A673 (cell line): ENCODE measurements around the gene TRPM3.

ENCODE experiments used
- EZH2 ChIP-seq: fragments of 200-600 bp; sonication (generic); IDR thresholded peaks from 2 replicates; pipeline ENCODE4 v1.6.1; 2017; ENCODE audit warnings: borderline replicate concordance, low read depth, mild to moderate bottlenecking, mixed read lengths, antibody characterized with exemption, low read length; ENCODE audit not compliant: poor library complexity, severe bottlenecking
- TF ChIP-seq, protein P1 (sequence below): fragments of 300-800, 200-600 bp; sonication (generic); conservative IDR thresholded peaks from 2 replicates; pipeline ENCODE4 v1.5.1; 2017; ENCODE audit warnings: low read depth, mild to moderate bottlenecking, antibody characterized with exemption, low read length, moderate library complexity, mixed read lengths

DNA sequence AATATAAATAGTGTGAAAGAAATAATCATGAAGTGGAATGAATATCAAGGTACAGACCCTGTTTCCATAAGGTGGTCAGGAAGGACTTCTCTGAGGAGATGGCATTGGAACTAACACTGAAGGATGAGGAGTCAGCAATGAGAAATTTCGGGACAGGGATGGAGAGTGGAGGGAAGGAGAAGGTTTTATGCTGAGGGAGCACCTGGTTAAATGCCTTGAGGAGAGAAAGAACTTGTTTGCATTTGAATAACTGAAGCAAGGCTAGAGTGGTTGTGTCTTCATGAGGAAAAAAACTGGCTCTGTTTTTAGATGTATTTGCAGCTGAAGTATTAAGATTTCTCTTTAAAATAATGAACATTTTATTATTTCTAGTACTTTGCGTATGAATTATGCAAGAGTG lies 180.8 kb downstream of the TRPM3 start:
- TF ChIP-seq, protein P1, sequence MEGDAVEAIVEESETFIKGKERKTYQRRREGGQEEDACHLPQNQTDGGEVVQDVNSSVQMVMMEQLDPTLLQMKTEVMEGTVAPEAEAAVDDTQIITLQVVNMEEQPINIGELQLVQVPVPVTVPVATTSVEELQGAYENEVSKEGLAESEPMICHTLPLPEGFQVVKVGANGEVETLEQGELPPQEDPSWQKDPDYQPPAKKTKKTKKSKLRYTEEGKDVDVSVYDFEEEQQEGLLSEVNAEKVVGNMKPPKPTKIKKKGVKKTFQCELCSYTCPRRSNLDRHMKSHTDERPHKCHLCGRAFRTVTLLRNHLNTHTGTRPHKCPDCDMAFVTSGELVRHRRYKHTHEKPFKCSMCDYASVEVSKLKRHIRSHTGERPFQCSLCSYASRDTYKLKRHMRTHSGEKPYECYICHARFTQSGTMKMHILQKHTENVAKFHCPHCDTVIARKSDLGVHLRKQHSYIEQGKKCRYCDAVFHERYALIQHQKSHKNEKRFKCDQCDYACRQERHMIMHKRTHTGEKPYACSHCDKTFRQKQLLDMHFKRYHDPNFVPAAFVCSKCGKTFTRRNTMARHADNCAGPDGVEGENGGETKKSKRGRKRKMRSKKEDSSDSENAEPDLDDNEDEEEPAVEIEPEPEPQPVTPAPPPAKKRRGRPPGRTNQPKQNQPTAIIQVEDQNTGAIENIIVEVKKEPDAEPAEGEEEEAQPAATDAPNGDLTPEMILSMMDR, result no peak
- TF ChIP-seq EZH2, result no peak
